ENCODE data around the gene ARMC9. TPM values are rescaled to one million over a fixed set of nuclear protein-coding genes. Genes with fewer than 3 reads are reported as not detected.

The ARMC9 gene
- total RNA-seq, 1 donor = 9.7 TPM

- no peak for DNase-seq (ENCODE audit: low read depth in 2 of 3, low spot score in 2 of 3)
Measured at GRCh38 chr2:231305221-231305620, 106.8 kb downstream of the ARMC9 start.

- no peak for DNase-seq (ENCODE audit: low read depth in 2 of 3, low spot score in 2 of 3)
Measured at GRCh38 chr2:231306791-231307393, 108.5 kb downstream of the ARMC9 start.

GRCh38 chr2:231308219-231308618 lies 109.8 kb downstream of the ARMC9 start:
- no peak for DNase-seq (ENCODE audit: low read depth in 2 of 3, low spot score in 2 of 3)

GRCh38 chr2:231308631-231309428 lies 110.4 kb downstream of the ARMC9 start:
- DNase-seq (ENCODE audit: low read depth in 2 of 3, low spot score in 2 of 3) = no peak

- no peak for DNase-seq (ENCODE audit: low read depth in 2 of 3, low spot score in 2 of 3)
Measured at GRCh38 chr2:231312066-231312465, 113.6 kb downstream of the ARMC9 start.

GRCh38 chr2:231315896-231316295 lies 117.5 kb downstream of the ARMC9 start:
- DNase-seq (ENCODE audit: low read depth in 2 of 3, low spot score in 2 of 3) = no peak

- no peak for DNase-seq (ENCODE audit: low read depth in 2 of 3, low spot score in 2 of 3)
Measured at GRCh38 chr2:231317579-231317978, 119.1 kb downstream of the ARMC9 start.

GRCh38 chr2:231318436-231318835 lies 120.0 kb downstream of the ARMC9 start:
- DNase-seq (ENCODE audit: low read depth in 2 of 3, low spot score in 2 of 3) = no peak

- DNase-seq (ENCODE audit: low read depth in 2 of 3, low spot score in 2 of 3) = no peak
Measured at GRCh38 chr2:231318954-231319353, 120.5 kb downstream of the ARMC9 start.

GRCh38 chr2:231319867-231320266 lies 121.4 kb downstream of the ARMC9 start:
- no peak for DNase-seq (ENCODE audit: low read depth in 2 of 3, low spot score in 2 of 3)

GRCh38 chr2:231321021-231321420 lies 122.6 kb downstream of the ARMC9 start:
- DNase-seq (ENCODE audit: low read depth in 2 of 3, low spot score in 2 of 3) = no peak

- DNase-seq (ENCODE audit: low read depth in 2 of 3, low spot score in 2 of 3) = peak in 2 of 3 donors; percentile 60 to 82
Measured at GRCh38 chr2:231321556-231322334, 123.3 kb downstream of the ARMC9 start.

- no peak for DNase-seq (ENCODE audit: low read depth in 2 of 3, low spot score in 2 of 3)
Measured at GRCh38 chr2:231323316-231323715, 124.9 kb downstream of the ARMC9 start.

- DNase-seq (ENCODE audit: low read depth in 2 of 3, low spot score in 2 of 3) = no peak
Measured at GRCh38 chr2:231325826-231326225, 127.4 kb downstream of the ARMC9 start.

- DNase-seq (ENCODE audit: low read depth in 2 of 3, low spot score in 2 of 3) = no peak
Measured at GRCh38 chr2:231326404-231326803, 128.0 kb downstream of the ARMC9 start.

GRCh38 chr2:231330311-231330710 lies 131.9 kb downstream of the ARMC9 start:
- DNase-seq (ENCODE audit: low read depth in 2 of 3, low spot score in 2 of 3) = no peak

GRCh38 chr2:231331533-231331932 lies 133.1 kb downstream of the ARMC9 start:
- no peak for DNase-seq (ENCODE audit: low read depth in 2 of 3, low spot score in 2 of 3)

GRCh38 chr2:231332388-231332787 lies 134.0 kb downstream of the ARMC9 start:
- DNase-seq (ENCODE audit: low read depth in 2 of 3, low spot score in 2 of 3) = no peak

- DNase-seq (ENCODE audit: low read depth in 2 of 3, low spot score in 2 of 3) = no peak
Measured at GRCh38 chr2:231332872-231333500, 134.6 kb downstream of the ARMC9 start.

GRCh38 chr2:231334179-231334930 lies 135.9 kb downstream of the ARMC9 start:
- DNase-seq (ENCODE audit: low read depth in 2 of 3, low spot score in 2 of 3) = no peak
